ENCODE data around the gene ADCY9.

Gene ADCY9

DNA sequence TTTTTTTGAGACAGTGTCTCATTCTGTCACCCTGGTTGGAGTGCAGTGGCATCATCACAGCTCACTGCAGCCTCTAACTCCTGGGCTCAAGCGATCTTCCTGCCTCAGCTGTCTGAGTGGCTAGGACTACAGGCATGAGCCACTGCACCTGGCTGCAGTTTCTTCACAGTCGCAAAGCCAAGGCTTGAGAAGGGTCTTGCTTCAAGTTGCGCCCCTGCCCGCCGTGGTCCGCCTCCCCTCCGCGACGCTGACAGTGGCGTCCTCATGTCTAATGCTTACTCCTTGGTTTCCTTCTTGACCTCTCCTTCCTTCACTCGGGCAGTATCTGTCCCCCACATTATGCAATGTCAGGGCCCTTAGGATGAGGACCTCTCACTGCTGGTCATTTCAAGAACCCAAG lies 112.7 kb downstream of the ADCY9 start:
- no peak for DNase-seq (ENCODE audit: low read depth)

DNA sequence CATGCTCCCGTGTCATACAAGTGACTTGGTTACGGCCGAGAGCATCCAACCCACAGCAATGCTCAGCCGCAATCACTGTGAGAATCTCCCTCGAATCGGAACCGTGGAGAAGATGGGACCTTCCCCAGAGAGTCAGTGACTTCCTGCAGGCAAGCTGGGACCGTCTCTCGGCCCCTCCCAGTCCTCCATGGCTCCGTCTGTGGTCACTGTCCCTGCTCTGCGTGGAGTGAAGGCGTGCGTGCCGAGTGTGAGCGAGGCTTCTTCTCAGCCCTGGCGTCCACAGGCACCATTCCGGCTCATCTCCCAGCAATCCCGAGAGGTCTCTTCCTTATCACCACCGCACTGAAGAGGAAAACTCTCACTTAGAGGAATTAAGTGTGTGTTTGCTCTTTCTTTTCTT lies 113.1 kb downstream of the ADCY9 start:
- DNase-seq (ENCODE audit: low read depth) = no peak

DNA sequence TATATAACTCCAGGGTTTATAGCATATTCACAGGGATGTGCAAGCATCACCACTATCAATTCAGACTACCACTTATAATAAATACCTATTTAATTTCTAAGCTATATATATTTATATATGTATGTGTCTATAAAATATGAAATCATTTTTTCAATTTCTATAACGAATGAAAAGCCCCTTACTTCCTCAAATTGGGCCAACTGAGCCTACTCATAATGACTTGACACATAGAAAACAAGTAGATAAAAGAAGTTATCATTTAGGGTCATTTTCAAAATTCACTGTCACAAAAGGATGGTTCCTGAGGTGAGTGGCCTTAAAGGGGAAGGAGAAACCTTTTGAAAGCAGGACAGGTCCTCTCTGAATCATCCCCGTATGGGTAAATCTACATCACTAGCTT lies 114.1 kb downstream of the ADCY9 start:
- DNase-seq (ENCODE audit: low read depth) = no peak

DNA sequence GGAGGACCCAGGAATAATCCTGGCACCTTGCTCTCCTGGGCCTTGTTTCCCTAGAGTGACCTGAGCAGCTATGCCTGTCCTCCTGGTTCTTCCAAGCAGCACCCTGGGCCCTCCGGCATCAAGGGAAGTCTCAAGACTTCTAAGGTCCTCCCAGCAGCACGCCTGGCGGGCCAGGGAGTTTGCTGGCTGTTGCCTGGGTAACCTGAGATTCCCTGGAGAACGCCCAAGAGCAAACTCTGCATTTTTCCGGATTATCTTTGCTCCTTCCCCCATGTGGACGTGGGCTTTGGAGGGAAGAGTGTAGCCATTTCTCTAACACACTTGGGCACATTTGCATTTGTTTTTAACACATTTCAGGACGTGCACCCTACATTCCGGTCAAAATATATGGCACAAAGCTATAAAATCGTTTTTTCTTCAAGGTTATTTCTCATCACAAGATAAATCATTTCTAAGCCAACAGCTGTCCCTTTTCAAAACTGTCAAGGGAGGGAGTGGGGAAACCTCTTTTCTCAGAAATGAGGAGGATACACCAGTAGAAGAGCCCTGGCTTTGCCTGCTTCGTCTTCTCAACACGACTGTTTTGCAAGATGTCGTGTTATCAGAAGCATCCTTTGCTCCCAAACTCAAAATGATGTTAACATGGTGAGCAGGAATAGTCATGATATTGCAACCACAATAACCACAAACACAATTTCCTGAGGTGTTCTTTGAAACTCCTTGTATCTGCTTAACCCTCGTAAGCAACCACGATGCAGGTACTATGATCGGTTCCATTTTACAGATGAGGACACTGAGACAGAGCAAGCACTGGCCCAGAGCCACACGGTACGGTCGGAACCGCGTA lies 116.5 kb downstream of the ADCY9 start:
- peak; percentile 78 for DNase-seq (ENCODE audit: low read depth)

DNA sequence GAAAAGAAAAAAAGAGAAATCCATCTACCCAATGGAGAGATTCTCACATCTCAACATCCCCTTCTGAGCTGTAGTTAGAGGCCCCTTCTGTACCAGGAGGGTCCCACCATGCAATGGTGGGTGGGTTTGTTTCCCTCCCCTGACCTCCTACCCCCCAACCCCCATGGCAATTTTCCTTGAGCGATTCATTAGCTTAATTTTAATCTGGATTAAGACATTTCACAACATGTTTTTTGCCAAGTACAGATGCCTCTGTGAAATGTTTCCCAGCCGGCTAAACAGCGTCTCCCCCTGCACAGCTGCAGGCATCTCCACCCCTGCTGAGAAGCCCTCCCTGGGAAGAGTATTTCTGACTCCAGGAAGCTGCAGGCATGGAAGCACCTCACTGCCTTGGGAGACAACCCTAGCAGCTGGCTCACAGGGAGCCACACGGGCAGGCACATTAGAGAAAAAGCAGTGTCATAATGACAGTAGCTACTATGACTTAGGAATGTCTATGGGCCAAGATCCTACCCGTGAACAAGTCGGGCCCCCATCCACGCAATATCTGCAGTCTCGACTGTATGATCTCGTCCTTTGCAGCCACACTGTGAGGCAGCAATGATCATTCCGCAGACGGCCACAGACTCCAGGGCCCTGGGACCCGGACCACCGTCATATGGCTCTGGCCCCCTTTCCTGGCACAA lies 117.3 kb downstream of the ADCY9 start:
- peak; percentile 57 for DNase-seq (ENCODE audit: low read depth)

DNA sequence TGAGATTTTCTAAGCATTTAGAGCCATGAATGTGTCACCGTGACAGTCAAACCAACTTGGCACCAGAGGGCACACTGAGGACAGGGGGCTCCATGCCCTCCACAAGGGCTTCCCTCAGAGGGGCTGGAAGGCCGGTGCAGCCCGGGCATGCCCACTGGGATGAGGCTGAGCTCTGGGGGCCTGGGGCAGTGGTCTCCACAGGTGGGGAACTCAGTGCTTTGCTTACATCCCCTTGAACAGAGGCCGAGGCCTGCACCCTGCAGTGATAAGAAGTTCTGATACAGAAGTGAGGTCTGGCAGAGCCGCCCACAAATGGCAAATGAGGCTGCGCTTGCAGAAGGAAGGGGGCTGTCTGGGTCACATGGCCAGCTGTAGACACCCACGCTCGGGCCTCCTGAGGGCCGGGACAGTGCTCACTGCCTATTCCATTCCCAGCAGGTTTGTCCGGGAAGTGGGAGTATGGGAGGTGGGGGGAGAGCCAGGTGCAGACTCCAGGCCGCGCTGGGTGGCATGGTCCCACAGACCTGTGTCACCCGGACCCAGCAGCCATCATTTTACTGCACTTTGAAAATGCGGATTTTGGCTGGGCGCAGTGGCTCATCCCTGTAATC lies 118.9 kb downstream of the ADCY9 start:
- no peak for DNase-seq (ENCODE audit: low read depth)

DNA sequence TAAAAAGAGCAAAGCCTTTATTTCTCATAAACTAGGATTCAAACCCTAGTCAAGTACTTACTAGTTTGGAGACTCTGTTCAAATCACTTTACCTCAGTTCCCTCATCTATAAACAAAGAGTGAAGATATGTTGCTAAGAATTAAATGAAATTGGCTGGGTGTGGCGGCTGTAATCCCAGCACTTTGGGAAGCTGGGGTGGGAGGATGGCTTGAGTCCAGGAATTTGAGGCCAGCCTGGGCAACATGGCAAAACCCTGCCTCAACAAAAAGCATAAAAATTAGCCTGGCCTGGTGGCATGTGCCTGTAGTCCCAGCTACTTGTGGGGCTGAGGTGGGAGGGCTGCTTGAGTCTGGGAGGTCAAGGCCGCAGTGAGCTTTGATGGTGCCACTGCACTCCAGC lies 121.2 kb downstream of the ADCY9 start:
- no peak for DNase-seq (ENCODE audit: low read depth)

DNA sequence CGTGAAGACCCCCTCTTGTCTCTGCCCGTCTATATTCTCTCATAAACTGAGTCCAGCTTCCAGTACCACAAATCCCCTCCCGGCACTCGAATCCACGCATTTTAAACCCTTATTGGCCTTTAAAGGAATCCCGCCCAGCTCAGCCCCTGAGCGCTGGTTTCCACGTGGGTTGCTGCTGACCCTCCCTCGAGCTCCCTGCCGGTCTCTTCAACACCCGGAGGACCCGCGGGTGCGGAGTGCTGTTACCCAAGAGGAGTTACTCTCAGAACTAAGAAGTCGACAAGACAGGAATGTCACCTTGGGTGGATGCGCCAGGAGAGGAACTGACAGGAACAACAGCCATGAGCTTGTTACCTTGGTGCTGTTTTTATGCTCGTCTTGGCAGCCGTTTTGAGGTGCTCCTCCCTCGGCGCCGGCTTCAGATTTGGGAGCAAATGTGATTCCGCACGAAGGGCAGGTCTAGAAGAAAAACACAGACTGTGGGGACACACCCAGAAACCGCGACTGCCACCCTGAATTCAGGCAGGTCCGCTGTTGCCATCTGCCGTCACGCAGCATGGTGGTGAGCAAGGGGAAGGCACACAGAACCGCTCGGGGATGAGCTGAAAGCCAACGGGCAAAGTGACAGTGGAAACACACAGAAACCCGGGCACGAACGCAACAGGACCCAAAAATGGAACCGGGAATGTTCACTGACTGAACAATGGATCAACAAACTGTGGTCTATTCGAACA lies 123.0 kb downstream of the ADCY9 start:
- no peak for DNase-seq (ENCODE audit: low read depth)

DNA sequence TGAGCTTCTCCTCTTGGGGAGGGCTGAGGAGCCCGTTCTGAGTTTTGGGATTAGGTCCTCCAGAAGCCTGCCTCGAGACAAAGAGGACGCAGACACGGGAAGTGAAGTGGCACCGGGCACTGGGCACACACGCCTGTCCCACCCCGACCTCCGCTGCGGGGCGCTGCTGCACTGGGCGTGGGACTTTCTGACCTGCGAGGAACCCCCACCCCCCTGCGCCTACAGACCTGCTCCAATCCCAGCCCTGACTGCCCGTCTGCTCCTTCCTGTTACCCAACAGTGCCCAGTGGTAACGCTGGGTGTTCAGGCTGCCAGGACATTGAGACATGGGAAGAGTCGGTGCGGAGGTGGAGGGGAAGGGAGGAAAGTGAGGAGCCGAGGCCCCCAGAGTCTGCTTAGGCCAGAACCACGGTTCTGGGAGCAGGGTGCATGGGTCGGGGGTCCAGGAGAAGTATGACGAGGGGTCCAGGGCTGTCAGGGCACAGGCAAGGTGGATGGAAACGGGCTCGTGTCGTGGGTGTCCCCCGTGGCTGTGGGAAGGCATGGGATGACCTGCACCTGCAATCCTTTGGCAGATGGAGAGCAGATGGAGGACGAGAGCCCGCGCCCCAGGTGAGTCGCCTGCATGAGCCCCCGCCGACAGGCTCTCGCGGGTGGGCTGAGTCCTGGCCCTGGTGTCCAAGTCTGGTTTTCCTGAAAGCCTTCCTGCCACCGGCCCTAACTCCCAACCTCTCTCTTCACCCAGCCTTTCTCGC lies 123.8 kb downstream of the ADCY9 start:
- DNase-seq (ENCODE audit: low read depth) = no peak

DNA sequence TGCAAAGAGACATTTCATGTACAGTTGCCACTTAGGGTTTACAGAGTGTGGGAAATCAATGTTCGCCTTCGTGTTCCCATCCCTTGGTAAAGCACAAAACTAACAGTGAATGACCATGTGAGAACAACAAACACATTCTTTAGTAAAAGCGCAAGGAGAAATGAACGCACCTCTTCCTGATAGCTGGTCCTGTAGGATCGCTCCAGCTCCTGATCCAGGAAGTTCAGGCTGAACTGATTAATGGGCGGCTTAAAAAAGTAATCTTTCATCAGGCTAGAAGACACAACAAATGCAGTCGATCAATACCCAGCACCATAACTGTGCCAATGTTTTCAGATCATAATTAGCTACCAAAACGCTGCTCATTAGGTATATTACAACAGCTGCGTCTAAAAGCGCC lies 127.4 kb downstream of the ADCY9 start:
- no peak for DNase-seq (ENCODE audit: low read depth)

DNA sequence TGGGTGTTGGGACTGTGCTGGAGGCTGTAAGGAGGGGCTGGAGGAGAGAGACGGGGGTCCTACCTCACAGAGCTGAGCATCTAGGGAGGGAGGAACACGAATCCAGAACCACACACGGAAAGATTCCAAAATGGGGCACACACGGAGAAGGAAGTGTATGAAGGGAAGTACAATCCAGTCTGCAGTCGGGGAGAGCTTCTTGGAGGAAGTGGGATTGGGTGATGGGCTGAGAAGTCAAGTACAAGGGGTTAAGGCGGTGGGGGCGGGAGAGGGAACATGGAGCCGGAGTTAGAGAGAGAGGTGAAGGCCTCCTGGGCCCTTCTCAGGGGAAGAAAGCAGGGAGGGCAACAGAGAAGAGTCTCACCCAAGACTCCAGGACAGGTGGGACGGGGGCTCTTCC lies 128.2 kb downstream of the ADCY9 start:
- no peak for DNase-seq (ENCODE audit: low read depth)

DNA sequence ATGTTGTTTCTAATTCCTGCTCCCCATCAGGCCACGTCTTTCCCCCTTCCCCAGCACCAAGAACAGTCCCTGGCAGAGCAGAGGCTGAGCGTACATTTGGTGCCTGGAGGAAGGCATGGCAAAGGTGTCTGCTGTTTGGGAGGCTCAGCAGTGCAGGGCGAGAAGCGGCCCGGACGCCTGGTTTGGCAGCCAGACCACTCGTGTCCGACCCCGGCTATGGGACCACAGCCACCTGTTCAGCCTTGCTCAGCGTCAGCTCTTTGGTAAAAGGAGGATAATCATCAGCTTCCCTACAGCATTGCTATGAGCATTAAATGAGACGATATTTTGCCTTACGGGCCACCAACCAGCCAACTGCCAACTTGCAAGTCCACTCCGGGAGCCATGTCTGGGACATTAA lies 129.0 kb downstream of the ADCY9 start:
- no peak for DNase-seq (ENCODE audit: low read depth)

DNA sequence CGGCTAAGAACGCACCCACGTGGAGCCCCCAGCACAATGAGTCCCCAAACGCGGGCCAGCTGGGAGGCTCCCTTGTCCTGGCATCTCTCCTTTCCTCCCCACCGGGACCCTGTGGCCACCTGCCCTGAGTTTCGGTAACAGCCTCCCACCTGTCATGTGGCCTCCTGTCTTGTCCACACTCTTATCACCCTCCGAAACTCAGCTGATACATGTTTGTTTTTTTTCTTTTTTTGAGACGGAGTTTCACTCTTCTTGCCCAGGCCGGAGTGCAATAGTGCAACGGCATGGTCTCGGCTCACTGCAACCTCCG lies 130.1 kb downstream of the ADCY9 start:
- DNase-seq (ENCODE audit: low read depth) = no peak

DNA sequence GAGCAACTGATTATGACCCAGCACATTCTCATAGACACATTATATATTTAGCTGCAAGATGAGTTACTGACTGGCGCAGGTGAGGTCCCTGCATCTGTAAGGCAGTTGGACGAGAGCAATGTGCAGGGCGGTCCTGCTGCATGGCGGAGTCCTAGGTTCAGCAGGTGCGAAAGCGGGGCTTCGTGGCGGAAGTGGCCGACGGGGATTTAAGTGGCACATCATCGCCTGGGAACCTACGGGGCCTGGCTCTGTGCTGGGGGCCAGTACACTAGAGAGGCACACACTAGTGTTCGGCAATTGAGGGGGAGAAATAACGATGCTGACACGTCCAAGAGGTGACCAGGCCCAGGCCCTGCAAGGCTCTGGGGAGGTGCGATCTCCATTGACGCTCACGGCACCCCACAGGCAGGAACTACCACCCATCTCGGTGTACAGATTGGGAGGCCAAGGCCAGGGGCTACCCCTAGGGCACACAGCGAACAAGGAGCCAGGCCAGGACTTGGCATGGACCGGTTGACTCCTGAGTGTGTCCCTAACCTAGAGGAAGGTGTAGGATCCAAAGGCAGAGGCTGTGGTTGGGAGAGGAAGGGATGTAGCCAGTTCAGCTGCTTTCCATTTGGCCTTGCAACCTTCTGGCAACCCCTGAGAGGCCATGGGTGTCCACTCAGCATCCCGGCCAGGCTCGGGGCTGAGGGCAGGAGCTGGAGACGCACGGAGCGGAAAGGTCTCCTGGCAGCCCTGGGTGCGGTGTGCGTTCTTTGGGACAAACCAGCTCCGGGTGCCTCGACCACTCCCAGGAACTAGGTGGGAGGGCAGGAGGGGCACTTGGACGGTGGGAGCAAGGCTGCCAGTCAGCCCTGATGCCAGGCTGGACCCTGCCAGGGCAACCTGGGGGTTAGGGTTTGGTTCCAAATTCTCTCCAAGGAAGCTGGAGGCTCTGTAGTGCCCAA lies 131.9 kb downstream of the ADCY9 start:
- no peak for DNase-seq (ENCODE audit: low read depth)

DNA sequence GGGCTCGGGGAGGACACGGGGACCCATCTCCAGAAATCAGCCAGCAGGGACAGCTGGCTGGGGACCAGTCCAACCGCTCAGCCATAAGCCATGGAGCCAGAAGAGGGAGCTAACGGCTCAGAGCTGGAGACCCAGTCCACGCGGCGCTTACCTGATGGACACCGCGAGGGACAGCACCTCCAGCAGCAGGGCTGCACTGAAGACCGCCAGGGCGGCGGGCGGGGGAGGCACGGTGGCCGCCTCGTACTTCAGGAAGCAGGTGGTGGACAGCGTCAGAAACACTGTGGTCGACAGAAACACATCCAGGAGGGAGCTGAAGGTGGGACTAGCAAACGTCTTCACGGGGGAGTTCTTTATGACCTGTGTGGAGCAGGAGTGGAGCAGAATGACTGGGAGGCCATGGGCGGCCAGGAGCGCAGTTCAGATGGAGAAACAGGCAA lies 133.1 kb downstream of the ADCY9 start:
- peak; percentile 52 for DNase-seq (ENCODE audit: low read depth)

DNA sequence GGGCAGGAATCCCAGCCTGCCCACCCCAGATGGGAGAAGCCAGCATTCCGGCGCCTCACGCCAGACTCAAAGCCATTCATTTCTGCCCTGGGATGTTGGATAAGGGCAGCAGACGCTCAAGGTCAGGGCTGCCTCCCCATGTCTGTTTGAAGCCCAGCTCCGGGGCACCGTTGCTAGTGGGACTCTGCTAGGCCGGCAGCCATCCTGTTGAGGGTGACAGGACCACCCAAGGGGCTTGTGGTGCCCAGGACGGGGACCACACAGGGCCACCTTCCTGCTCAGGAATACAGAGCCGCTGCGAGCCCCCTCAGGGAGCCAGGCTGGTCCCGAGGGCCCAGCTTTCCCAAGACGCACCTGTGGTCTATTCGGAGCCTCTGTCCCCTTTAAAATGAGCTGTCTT lies 134.0 kb downstream of the ADCY9 start:
- no peak for DNase-seq (ENCODE audit: low read depth)

DNA sequence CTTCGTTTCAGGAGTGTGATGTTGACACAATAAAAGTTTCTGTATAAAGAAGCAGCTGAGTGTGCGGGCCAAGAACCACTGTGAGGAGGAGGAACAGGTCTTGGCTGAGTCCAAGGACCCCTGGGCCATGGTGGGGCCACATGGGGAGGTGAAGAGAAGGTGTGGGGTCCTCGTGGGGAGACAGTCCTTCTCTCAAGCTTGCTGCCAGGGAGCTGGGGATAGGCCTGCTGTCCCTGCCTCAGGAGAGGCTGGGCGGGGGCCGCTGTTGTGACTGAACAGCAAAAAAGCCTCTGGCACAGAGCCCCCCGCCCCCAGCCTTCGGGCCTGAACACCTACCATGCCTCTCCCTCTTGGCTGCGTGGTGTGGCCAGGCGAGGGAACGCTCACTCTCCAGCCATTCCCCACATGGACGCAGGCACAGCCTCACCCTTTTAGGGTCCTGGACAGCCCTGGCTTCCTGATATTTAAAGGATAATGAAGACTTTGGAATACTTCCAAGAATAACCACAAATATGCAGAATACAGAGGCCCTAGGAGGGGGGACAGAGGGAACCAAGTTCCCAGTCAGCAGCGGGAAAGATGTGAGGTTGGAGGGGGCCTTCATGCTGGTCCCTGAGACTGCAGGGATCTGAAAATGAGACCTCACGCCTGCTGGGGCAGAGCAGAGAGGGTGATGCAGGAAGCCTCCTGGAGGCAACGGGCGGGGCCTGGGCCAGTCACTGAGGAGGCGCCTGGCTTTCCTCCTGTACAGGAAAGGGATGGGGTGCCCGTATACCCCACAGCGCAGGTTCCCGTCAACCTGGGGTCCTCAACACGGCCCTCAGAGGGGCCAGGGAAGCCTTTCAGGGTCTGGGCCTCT lies 135.8 kb downstream of the ADCY9 start:
- peak; percentile 38 for DNase-seq (ENCODE audit: low read depth)

DNA sequence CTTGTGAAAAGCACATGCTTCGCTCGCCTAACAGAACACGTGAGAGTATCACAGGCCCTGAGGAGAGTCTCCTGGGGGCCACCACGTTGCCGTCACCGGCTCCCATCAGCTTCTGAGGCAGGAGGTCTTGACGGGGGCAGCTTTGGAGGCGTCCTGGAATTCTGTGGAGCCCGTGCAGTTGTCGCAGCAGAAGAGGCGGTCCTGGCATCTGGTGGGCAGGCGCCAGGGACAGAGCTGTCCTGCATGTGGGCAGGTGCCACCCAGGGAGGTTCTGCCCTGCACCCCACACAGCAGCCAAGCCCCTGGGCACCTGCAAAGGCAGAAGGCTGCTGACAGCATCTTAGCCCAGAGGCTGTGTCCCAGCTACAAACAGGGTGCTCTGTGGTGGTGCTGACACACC lies 136.7 kb downstream of the ADCY9 start:
- no peak for DNase-seq (ENCODE audit: low read depth)

DNA sequence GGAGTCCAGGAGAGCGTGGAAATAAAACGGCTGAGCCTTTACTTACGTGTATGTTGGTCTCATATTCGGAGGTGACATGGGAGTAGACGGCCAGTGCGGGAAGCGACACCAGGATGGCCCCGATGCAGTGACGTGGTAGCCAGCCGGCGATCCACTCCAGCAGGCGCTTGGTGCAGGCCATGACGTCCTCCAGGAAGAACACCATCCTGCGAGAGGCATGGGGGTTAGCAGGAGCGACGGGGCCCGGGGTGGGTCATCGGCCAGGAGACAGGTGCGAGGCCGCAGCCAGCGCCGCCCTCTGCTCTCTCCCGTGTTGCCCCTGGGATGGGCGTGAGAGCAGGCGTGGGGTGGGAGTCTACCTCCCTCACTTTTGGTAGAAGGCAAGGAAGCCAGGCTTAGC lies 137.2 kb downstream of the ADCY9 start:
- no peak for DNase-seq (ENCODE audit: low read depth)

DNA sequence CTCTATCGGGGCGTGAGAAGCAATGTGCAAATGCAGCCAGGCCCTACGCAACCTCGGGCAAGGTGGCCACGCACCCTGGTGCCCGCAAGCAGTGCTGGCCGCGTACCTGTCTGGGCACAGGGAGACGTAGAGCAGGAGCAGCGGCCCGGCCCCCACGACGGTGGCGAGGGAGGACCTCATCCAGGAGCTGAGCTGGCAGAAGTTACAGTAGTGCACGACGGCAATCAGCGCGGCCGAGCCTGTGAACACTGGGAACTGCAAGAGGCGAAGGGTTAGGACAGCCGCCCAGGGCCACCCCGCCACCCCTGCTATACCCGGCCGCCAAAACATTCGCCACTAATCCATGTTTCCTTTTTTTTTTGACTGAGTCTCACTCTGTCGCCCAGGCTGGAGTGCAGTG lies 138.9 kb downstream of the ADCY9 start:
- DNase-seq (ENCODE audit: low read depth) = no peak

Data from fibroblast of gingiva (primary cell).